Esophagus squamous epithelium (tissue), 4 donors: ENCODE results near the gene MS4A3.
"Not testable (repeated sequence)": the region's sequence is repeated elsewhere in the genome, so short reads cannot be mapped to it uniquely, and the experiment has no call there.

Experiments used
- POLR2A ChIP-seq, 4 donors: fragments of 450-650 bp; IDR thresholded peaks; one replicate each; pipeline ENCODE4 v1.6.1; 2017; ENCODE audit warnings: antibody characterized with exemption in 4 of 4, mild to moderate bottlenecking in 4 of 4, moderate library complexity in 3 of 4
- TF ChIP-seq, protein P1 (sequence below), 6 experiments: fragments of 450-650 bp in 4 of 6; fragments of 200-600 bp in 2 of 6; sonication (generic) in 2 of 6; IDR thresholded peaks; one replicate each; pipeline ENCODE4 v1.5.1; 2016 to 2019; ENCODE audit warnings: antibody characterized with exemption in 6 of 6, mild to moderate bottlenecking in 4 of 6, moderate library complexity in 4 of 6

DNA sequence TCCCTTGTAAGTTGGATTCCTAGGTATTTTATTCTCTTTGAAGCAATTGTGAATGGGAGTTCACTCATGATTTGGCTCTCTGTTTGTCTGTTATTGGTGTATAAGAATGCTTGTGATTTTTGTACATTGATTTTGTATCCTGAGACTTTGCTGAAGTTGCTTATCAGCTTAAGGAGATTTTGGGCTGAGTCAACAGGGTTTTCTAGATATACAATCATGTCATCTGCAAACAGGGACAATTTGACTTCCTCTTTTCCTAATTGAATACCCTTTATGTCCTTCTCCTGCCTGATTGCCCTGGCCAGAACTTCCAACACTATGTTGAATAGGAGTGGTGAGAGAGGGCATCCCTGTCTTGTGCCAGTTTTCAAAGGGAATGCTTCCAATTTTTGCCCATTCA is 6.0 kb upstream of the MS4A3 start:
- TF ChIP-seq, protein P1, sequence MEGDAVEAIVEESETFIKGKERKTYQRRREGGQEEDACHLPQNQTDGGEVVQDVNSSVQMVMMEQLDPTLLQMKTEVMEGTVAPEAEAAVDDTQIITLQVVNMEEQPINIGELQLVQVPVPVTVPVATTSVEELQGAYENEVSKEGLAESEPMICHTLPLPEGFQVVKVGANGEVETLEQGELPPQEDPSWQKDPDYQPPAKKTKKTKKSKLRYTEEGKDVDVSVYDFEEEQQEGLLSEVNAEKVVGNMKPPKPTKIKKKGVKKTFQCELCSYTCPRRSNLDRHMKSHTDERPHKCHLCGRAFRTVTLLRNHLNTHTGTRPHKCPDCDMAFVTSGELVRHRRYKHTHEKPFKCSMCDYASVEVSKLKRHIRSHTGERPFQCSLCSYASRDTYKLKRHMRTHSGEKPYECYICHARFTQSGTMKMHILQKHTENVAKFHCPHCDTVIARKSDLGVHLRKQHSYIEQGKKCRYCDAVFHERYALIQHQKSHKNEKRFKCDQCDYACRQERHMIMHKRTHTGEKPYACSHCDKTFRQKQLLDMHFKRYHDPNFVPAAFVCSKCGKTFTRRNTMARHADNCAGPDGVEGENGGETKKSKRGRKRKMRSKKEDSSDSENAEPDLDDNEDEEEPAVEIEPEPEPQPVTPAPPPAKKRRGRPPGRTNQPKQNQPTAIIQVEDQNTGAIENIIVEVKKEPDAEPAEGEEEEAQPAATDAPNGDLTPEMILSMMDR (IDR thresholded peaks at IDR 0.05), result not testable (repeated sequence)
- not testable (repeated sequence) for TF ChIP-seq POLR2A (IDR thresholded peaks at IDR 0.05)
